ENCODE results near the gene FGD3.

FGD3 gene

GRCh38 chr9:93035106-93035660 is 87.9 kb downstream of the FGD3 start:
- no peak for DNase-seq

- DNase-seq, result no peak
These were observed 88.6 kb downstream of the FGD3 start for GRCh38 chr9:93035821-93036351.

- DNase-seq, result no peak
These were observed 89.7 kb downstream of the FGD3 start for GRCh38 chr9:93036887-93037475.

GRCh38 chr9:93037476-93037971 is 90.2 kb downstream of the FGD3 start:
- no peak for DNase-seq

- DNase-seq, result no peak
These were observed 91.6 kb downstream of the FGD3 start for GRCh38 chr9:93038918-93039317.

GRCh38 chr9:93039456-93039855 is 92.1 kb downstream of the FGD3 start:
- DNase-seq, result no peak

GRCh38 chr9:93039976-93040375 is 92.7 kb downstream of the FGD3 start:
- DNase-seq, result no peak

GRCh38 chr9:93040409-93040808 is 93.1 kb downstream of the FGD3 start:
- no peak for DNase-seq

GRCh38 chr9:93041108-93041802 is 93.9 kb downstream of the FGD3 start:
- peak; percentile 55 for DNase-seq

- DNase-seq, result no peak
These were observed 95.8 kb downstream of the FGD3 start for GRCh38 chr9:93043122-93043521.

GRCh38 chr9:93045521-93045920 is 98.2 kb downstream of the FGD3 start:
- DNase-seq, result no peak

- no peak for DNase-seq
These were observed 101.5 kb downstream of the FGD3 start for GRCh38 chr9:93048566-93049448.

GRCh38 chr9:93049491-93049890 is 102.2 kb downstream of the FGD3 start:
- no peak for DNase-seq

GRCh38 chr9:93050231-93050630 is 102.9 kb downstream of the FGD3 start:
- no peak for DNase-seq

- DNase-seq, result no peak
These were observed 104.4 kb downstream of the FGD3 start for GRCh38 chr9:93051680-93052089.

- no peak for DNase-seq
These were observed 105.6 kb downstream of the FGD3 start for GRCh38 chr9:93052791-93053540.

GRCh38 chr9:93053781-93054331 is 106.5 kb downstream of the FGD3 start:
- DNase-seq, result no peak

- no peak for DNase-seq
These were observed 107.7 kb downstream of the FGD3 start for GRCh38 chr9:93054758-93055704.

GRCh38 chr9:93057042-93057702 is 109.8 kb downstream of the FGD3 start:
- no peak for DNase-seq

- no peak for DNase-seq
These were observed 110.5 kb downstream of the FGD3 start for GRCh38 chr9:93057703-93058354.
